Activated CD8-positive, alpha-beta T cell treated with anti-CD3 and anti-CD28 coated beads, Interleukin-2, amount 10 ng/mL, durations not matched to agents 7 days and 5 days (primary cell): ENCODE data around the gene CABCOCO1. TPM values are rescaled to one million over a fixed set of nuclear protein-coding genes. Genes with fewer than 3 reads are reported as not detected.
"Not testable (repeated sequence)": the region's sequence is repeated elsewhere in the genome, so short reads cannot be mapped to it uniquely, and the experiment has no call there.

ENCODE experiments used
- ATAC-seq: fragments of 150-1000 bp; cut with Tn5 transposase; one replicate; pipeline ENCODE4 v1.10.0; 2021; ENCODE audit warnings: moderate library complexity
- CTCF ChIA-PET: fragments of 350-600 bp; sonication (Branson Sonifier 250); formaldehyde crosslinking; loops from one replicate; lab custom pipeline; 2021; ENCODE audit warnings: antibody characterized with exemption; lab: Charles Lee
- POLR2A ChIA-PET: fragments of 350-600 bp; sonication (Branson Sonifier 250); formaldehyde crosslinking; loops from one replicate; lab custom pipeline; 2021; ENCODE audit warnings: antibody characterized with exemption; lab: Charles Lee
- DNase-seq: peaks from one replicate; pipeline ENCODE4 v3.0.0-alpha.2; 2020
- H3K27ac Mint-ChIP-seq: one replicate; pipeline ENCODE4 v1.8.0; 2021; ENCODE audit warnings: mild to moderate bottlenecking, mixed read lengths
- H3K27me3 Mint-ChIP-seq: one replicate; pipeline ENCODE4 v1.8.0; 2021; ENCODE audit warnings: low read depth, mixed read lengths
- H3K36me3 Mint-ChIP-seq: one replicate; pipeline ENCODE4 v1.8.0; 2021; ENCODE audit warnings: low read depth, mixed read lengths
- H3K4me1 Mint-ChIP-seq: one replicate; pipeline ENCODE4 v1.8.0; 2021; ENCODE audit warnings: low read depth, mixed read lengths
- H3K4me3 Mint-ChIP-seq: one replicate; pipeline ENCODE4 v1.8.0; 2021; ENCODE audit warnings: mild to moderate bottlenecking, mixed read lengths
- H3K9me3 Mint-ChIP-seq: one replicate; pipeline ENCODE4 v1.8.0; 2022; ENCODE audit warnings: mixed read lengths; ENCODE audit not compliant: insufficient read depth
- total RNA-seq, 2 experiments: library from RNA; stranded (reverse); gene quantifications; one replicate each; pipeline ENCODE4 v1.2.3, GENCODE V29; 2021

CABCOCO1 gene
- total RNA-seq, 2 experiments from 2014 or later = not detected

- Mint-ChIP-seq H3K36me3 (no peaks in the 10 kb centered on the region), H3K27ac (no peak overlapping the region), H3K9me3 (no peaks in the 10 kb centered on the region), H3K4me3 (no peak overlapping the region), H3K4me1 (no peaks in the 10 kb centered on the region), H3K27me3 (peaks cover 14% of the 10 kb centered on the region)
- CTCF ChIA-PET = no interaction called here
- POLR2A ChIA-PET = no interaction called here
- DNase-seq = no peak
- ATAC-seq = no peak
These were observed 67.9 kb downstream of the CABCOCO1 start for GRCh38 chr10:61730671-61731070.

- Mint-ChIP-seq H3K27me3 (peaks cover 18% of the 10 kb centered on the region), H3K4me3 (no peak overlapping the region), H3K9me3 (no peaks in the 10 kb centered on the region), H3K36me3 (no peaks in the 10 kb centered on the region), H3K27ac (no peak overlapping the region), H3K4me1 (no peaks in the 10 kb centered on the region)
- DNase-seq (no peak), ATAC-seq (no peak)
- ChIA-PET POLR2A (no interaction called here), CTCF (interaction anchor here (1.8 kb wide), 1 partner anchor 13 kb away, joined by 3 read pairs; no protein-coding TSS in a partner anchor)
These were observed 68.9 kb downstream of the CABCOCO1 start for GRCh38 chr10:61731638-61732037.

- DNase-seq (no peak), ATAC-seq (no peak)
- Mint-ChIP-seq H3K4me1 (no peaks in the 10 kb centered on the region), H3K36me3 (no peaks in the 10 kb centered on the region), H3K27ac (no peak overlapping the region), H3K27me3 (peaks cover 28% of the 10 kb centered on the region), H3K4me3 (no peak overlapping the region), H3K9me3 (no peaks in the 10 kb centered on the region)
- CTCF ChIA-PET = interaction anchor here (0.6 to 1.8 kb wide), 13 partner anchors 9 to 916 kb away, joined by 3 to 7 read pairs (median 4); no protein-coding TSS in a partner anchor
- POLR2A ChIA-PET = no interaction called here
These were observed 70.0 kb downstream of the CABCOCO1 start for GRCh38 chr10:61732629-61733278.

GRCh38 chr10:61733358-61733940 lies 70.7 kb downstream of the CABCOCO1 start:
- POLR2A ChIA-PET = no interaction called here
- DNase-seq (peak; percentile 31), ATAC-seq (no peak)
- Mint-ChIP-seq H3K4me1 (no peaks in the 10 kb centered on the region), H3K9me3 (no peaks in the 10 kb centered on the region), H3K36me3 (no peaks in the 10 kb centered on the region), H3K27me3 (peaks cover 28% of the 10 kb centered on the region), H3K4me3 (no peak overlapping the region), H3K27ac (no peak overlapping the region)
- CTCF ChIA-PET = interaction anchor here (0.6 to 1.8 kb wide), 14 partner anchors 8 to 917 kb away, joined by 3 to 7 read pairs (median 4); no protein-coding TSS in a partner anchor

GRCh38 chr10:61735882-61736281 lies 73.2 kb downstream of the CABCOCO1 start:
- POLR2A ChIA-PET = no interaction called here
- no peak for ATAC-seq
- Mint-ChIP-seq H3K27ac (no peak overlapping the region), H3K27me3 (peaks cover 19% of the 10 kb centered on the region), H3K36me3 (no peaks in the 10 kb centered on the region), H3K9me3 (no peaks in the 10 kb centered on the region), H3K4me1 (no peaks in the 10 kb centered on the region), H3K4me3 (no peak overlapping the region)
- DNase-seq = no peak
- CTCF ChIA-PET = interaction anchor here (0.6 to 3.7 kb wide), 3 partner anchors 11 to 26 kb away, joined by 3 to 18 read pairs (median 4); no protein-coding TSS in a partner anchor

GRCh38 chr10:61737455-61737854 lies 74.7 kb downstream of the CABCOCO1 start:
- H3K4me3 Mint-ChIP-seq, POLR2A ChIA-PET, ATAC-seq, DNase-seq, H3K36me3 Mint-ChIP-seq, H3K9me3 Mint-ChIP-seq, H3K4me1 Mint-ChIP-seq, H3K27ac Mint-ChIP-seq: not testable (repeated sequence)
- peaks cover 17% of the 10 kb centered on the region for H3K27me3 Mint-ChIP-seq
- CTCF ChIA-PET = interaction anchor here (3.7 kb wide), 1 partner anchor 14 kb away, joined by 18 read pairs; no protein-coding TSS in a partner anchor

GRCh38 chr10:61742812-61743211 lies 80.1 kb downstream of the CABCOCO1 start:
- no peak for DNase-seq
- ChIA-PET CTCF (interaction anchor here (2.6 to 2.7 kb wide), 2 partner anchors 8 to 92 kb away, joined by 9 to 11 read pairs; no protein-coding TSS in a partner anchor), POLR2A (no interaction called here)
- Mint-ChIP-seq H3K36me3 (no peaks in the 10 kb centered on the region), H3K9me3 (peaks cover 11% of the 10 kb centered on the region), H3K4me1 (no peaks in the 10 kb centered on the region), H3K27ac (no peak overlapping the region), H3K27me3 (no peaks in the 10 kb centered on the region), H3K4me3 (no peak overlapping the region)
- ATAC-seq = no peak

GRCh38 chr10:61744469-61744868 lies 81.7 kb downstream of the CABCOCO1 start:
- Mint-ChIP-seq H3K9me3 (peaks cover 11% of the 10 kb centered on the region), H3K4me3 (no peak overlapping the region), H3K27ac (no peak overlapping the region), H3K36me3 (no peaks in the 10 kb centered on the region), H3K27me3 (no peaks in the 10 kb centered on the region), H3K4me1 (no peaks in the 10 kb centered on the region)
- POLR2A ChIA-PET = no interaction called here
- ATAC-seq (no peak), DNase-seq (peak; percentile 28)
- CTCF ChIA-PET = interaction anchor here (0.9 to 1.6 kb wide), 6 partner anchors 10 to 501 kb away, joined by 3 to 5 read pairs (median 4); no protein-coding TSS in a partner anchor

- ChIA-PET CTCF (interaction anchor here (1.0 to 8.4 kb wide), 2 partner anchors 11 to 89 kb away, joined by 4 to 89 read pairs; no protein-coding TSS in a partner anchor), POLR2A (no interaction called here)
- no peak for ATAC-seq
- H3K27me3 Mint-ChIP-seq = no peaks in the 10 kb centered on the region
- H3K9me3 Mint-ChIP-seq = peaks cover 11% of the 10 kb centered on the region
- peaks cover 9% of the 10 kb centered on the region for H3K4me1 Mint-ChIP-seq
- no peak for DNase-seq
- H3K36me3 Mint-ChIP-seq = peaks cover 2% of the 10 kb centered on the region
- H3K27ac Mint-ChIP-seq = no peak overlapping the region
- no peak overlapping the region for H3K4me3 Mint-ChIP-seq
These were observed 83.6 kb downstream of the CABCOCO1 start for GRCh38 chr10:61746377-61746776.

- POLR2A ChIA-PET = no interaction called here
- CTCF ChIA-PET = interaction anchor here (8.4 kb wide), 1 partner anchor 88 kb away, joined by 89 read pairs; no protein-coding TSS in a partner anchor
- Mint-ChIP-seq H3K27me3 (no peaks in the 10 kb centered on the region), H3K4me1 (peaks cover 18% of the 10 kb centered on the region), H3K36me3 (peaks cover 2% of the 10 kb centered on the region), H3K4me3 (no peak overlapping the region), H3K9me3 (peaks cover 11% of the 10 kb centered on the region), H3K27ac (no peak overlapping the region)
- ATAC-seq = no peak
- DNase-seq = no peak
These were observed 84.6 kb downstream of the CABCOCO1 start for GRCh38 chr10:61747307-61747706.

- Mint-ChIP-seq H3K4me3 (no peak overlapping the region), H3K36me3 (peaks cover 2% of the 10 kb centered on the region), H3K27me3 (no peaks in the 10 kb centered on the region), H3K27ac (no peak overlapping the region), H3K4me1 (peaks cover 29% of the 10 kb centered on the region), H3K9me3 (peaks cover 6% of the 10 kb centered on the region)
- POLR2A ChIA-PET = interaction anchor here (0.6 kb wide), 1 partner anchor 496 kb away, joined by 3 read pairs; no protein-coding TSS in a partner anchor
- CTCF ChIA-PET = interaction anchor here (0.9 to 8.4 kb wide), 3 partner anchors 70 to 147 kb away, joined by 3 to 89 read pairs (median 31); no protein-coding TSS in a partner anchor
- DNase-seq (no peak), ATAC-seq (no peak)
These were observed 86.6 kb downstream of the CABCOCO1 start for GRCh38 chr10:61749291-61749690.
